GM19468 (cell line): ENCODE results near the gene CCDC88C.

ENCODE experiments used
- ATAC-seq: cut with Tn5 transposase; IDR thresholded peaks from one replicate; pipeline ENCODE4 v1.9.1; 2021; ENCODE audit warnings: mild to moderate bottlenecking, moderate library complexity, moderate number of reproducible peaks; ENCODE audit not compliant: unreplicated experiment; ENCODE audit errors: extremely low read depth

CCDC88C gene

GRCh38 chr14:91351512-91351862, 66.1 kb downstream of the CCDC88C start:
- no peak for ATAC-seq

- peak; percentile 71 for ATAC-seq
Observed at GRCh38 chr14:91350813-91351511, 66.7 kb downstream of the CCDC88C start.

DNA sequence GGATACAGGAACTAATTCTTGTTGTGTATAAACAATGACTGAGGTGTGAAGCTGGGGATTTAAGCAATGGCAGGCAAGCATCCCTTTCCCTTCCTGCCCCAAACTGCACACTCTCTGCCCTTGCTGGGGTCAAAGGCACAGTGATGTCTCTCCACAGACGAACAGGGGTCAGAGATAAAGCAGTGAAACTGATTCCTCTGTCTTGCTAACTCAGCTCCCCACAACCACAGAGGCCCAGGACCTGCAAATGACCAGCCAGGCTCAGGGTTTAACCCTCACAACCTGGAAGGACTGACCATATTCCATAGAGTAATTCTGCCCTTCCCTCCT, 67.2 kb downstream of the CCDC88C start:
- ATAC-seq = no peak

GRCh38 chr14:91349481-91350074, 68.0 kb downstream of the CCDC88C start:
- ATAC-seq = peak; percentile 40

GRCh38 chr14:91348845-91349465, 68.7 kb downstream of the CCDC88C start:
- ATAC-seq = no peak

- ATAC-seq = no peak
Observed at GRCh38 chr14:91346838-91347173, 70.8 kb downstream of the CCDC88C start.

DNA sequence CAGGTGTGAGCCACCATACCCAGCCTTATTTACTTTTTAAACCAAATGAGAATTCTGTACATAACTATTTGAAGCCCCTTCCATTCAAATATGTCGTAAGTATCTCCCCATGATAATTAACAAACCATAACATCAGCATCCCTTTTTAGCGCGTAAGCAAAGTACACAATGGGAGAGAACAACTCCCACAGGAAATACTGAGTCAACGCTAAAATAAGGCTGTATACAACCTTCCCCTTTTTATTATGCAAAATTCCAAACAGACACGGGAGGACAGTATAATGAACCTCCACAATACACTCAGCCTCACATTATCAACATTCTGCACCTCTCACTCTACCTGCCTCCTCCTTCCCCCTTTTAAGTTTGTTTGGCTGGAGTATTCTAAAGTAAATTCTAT, 73.5 kb downstream of the CCDC88C start:
- no peak for ATAC-seq

GRCh38 chr14:91343051-91343450, 74.6 kb downstream of the CCDC88C start:
- ATAC-seq = no peak

- ATAC-seq = no peak
Observed at GRCh38 chr14:91342206-91342760, 75.3 kb downstream of the CCDC88C start.

- ATAC-seq = no peak
Observed at GRCh38 chr14:91341751-91342154, 75.9 kb downstream of the CCDC88C start.

DNA sequence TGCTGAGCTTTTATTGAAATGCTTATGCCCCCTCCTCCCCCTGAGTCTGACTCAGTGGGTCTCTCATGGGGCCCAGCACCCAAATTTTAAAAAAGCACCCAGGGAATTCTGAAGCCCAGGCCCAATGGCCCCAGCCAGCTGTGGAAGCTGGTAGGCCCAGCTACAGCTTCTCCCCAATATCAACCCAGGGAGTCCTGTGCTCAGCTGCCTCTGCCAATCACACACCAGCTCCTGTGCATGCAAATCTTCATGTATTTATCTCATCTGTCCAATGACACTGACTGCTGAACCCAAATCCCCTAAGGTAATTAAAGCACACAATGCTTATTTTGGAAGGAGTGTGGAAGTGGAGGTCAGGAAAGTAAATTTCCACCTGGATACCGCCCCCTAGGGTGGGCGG, 76.3 kb downstream of the CCDC88C start:
- no peak for ATAC-seq

DNA sequence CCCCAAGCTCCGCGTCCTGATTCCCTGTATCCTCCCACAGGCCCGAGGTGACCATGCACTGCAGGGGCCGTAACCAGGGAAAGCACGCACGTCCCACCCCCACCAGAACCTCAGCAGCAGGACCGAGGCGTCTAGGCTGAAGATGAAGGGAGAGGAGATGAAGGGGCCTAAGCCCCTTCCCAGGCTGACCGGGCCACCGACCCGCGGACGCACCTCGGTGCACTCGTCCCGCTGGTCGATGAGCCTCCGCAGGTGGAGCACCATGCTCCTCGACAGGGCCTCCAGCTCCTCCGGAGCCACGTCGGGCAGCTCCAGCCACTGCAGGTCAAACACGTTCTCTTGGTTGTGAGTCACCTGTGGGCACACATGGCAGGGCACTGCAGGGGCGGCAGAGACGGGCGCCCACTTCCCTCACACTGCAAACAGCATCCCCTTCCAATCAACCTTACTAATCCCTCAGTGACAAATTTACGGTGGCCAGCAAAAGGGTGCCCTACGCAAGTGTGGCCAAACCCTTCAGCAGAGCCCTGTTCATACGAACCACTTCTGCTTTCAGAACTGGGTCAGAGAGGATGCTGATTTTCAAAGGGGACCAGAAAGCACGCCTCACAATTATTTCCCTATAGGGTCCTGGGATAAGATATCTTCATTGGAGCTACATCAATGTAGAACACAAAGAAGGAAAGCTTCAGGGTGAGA, 77.8 kb downstream of the CCDC88C start:
- ATAC-seq = no peak

GRCh38 chr14:91339076-91339475, 78.5 kb downstream of the CCDC88C start:
- ATAC-seq = no peak

DNA sequence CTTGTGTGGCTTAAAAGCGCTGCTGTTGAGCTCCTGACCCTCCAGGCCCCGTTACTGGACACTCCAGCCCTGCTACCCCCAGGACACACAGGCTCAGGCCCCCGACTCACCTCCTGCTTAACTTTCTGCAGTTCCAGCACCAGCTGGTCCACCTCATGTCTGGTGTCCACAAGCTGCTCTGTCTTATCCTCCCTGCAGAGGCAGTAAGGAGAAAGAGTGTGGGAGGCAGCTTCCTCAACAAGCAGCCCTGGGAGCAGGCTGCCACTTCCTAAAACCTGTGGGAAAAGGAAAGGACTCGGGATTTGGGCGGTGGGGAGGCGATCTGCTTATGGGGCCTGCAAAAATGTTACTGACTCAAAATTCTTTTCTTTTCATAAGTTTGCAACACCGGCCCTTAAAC, 79.2 kb downstream of the CCDC88C start:
- no peak for ATAC-seq

GRCh38 chr14:91337699-91338335, 79.8 kb downstream of the CCDC88C start:
- no peak for ATAC-seq

- no peak for ATAC-seq
Observed at GRCh38 chr14:91336093-91336450, 81.5 kb downstream of the CCDC88C start.

GRCh38 chr14:91335191-91336092, 82.2 kb downstream of the CCDC88C start:
- no peak for ATAC-seq

DNA sequence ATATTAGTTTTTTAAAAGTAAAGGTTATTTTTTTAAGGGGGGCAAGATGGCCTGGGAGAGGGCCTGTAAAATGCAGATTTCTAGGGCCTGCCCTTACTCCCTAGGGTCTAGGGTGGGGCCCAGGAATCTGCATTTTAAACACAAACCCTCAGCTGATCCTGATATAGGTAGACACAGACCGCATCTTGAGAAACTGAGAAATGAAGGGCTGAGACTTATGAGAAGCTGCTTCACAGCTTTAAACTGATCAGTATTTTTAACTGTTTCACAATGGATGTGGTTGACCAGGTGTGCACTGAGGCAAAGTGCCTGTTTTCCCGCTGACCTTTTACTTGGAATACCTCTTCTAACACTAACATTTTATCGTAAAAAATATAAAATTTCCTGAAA, 84.0 kb downstream of the CCDC88C start:
- ATAC-seq = peak; percentile 56

GRCh38 chr14:91332986-91333649, 84.5 kb downstream of the CCDC88C start:
- no peak for ATAC-seq
